ENCODE data around the gene SMAD7.
"Not testable (repeated sequence)": the region's sequence is repeated elsewhere in the genome, so short reads cannot be mapped to it uniquely, and the experiment has no call there.

The SMAD7 gene

DNA sequence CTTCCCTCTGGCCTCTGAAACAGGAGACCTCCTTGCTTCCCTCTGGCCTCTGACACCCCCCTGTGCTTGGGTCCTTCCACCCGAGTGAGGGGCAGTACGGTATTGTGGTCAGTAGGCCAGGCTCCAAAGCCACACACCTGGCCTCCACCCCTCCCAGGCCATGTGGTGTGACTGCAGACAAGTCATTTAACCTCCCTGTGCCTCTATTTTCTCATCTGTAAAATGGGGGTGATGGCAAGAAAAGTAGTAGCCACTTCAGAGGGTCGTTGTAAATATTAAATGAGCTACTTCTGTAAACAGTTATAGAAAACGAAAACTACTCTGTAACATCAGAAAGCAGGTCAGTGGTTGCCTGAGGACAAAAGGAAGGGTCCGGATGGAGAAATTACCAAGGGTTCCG is 74.2 kb downstream of the SMAD7 start:
- DNase-seq (ENCODE audit: low read depth) = no peak

- no peak for DNase-seq (ENCODE audit: low read depth)
These were observed 74.7 kb downstream of the SMAD7 start for GRCh38 chr18:48875942-48876511.

DNA sequence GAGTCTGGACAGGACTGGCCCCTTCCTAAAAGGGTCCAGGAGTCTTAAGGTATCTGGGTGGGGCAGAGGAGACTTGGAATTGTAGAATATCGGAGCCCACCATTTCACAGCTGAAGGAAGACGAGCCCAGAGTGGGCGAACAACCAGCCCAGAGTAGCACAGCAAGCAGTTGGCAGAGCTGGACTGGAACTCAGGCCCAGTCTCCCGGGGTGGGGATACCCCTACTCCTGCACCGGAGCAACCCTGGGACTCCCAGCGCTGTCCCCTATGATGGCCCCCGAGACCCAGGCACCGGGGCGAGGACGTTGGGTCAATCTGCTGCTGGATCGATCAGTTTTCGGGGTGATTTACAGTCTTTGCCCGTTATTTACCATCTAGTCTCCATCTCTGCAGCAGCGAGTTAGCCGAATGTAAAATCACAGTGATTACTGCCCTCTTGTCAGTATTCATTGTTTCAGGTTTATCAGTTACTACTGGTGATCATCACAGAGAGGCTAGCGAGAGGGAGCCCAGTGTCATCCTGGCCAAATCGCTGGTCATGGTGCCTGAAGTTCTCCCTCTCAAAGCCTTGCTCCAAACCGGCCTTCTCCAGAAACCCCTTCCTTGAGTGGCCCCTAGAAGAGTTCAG is 75.3 kb downstream of the SMAD7 start:
- DNase-seq (ENCODE audit: low read depth) = no peak

DNA sequence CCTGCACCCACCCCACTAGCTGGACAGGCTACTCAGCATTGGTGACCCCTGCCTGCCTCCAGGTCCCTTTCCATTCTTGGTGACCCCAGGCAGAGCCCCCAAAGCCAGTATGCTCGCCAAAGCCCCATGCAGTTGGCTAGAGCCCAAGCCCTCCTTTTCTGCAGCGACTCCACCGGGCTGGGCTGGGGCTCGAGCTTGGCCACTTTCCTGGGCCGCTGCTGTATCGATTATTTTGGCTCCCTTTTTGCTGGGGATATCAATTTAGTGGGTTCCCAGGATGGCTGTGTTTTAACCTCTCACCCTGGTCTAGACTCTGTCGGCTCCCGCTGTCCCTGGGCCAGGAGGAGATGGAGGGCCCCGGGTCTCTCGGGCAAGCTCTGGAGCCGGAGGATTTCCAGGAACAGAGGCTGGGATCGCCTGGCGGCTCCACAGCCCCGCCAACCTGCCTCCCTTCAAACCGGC is 76.0 kb downstream of the SMAD7 start:
- no peak for DNase-seq (ENCODE audit: low read depth)

GRCh38 chr18:48874233-48874632 is 76.5 kb downstream of the SMAD7 start:
- DNase-seq (ENCODE audit: low read depth) = no peak

DNA sequence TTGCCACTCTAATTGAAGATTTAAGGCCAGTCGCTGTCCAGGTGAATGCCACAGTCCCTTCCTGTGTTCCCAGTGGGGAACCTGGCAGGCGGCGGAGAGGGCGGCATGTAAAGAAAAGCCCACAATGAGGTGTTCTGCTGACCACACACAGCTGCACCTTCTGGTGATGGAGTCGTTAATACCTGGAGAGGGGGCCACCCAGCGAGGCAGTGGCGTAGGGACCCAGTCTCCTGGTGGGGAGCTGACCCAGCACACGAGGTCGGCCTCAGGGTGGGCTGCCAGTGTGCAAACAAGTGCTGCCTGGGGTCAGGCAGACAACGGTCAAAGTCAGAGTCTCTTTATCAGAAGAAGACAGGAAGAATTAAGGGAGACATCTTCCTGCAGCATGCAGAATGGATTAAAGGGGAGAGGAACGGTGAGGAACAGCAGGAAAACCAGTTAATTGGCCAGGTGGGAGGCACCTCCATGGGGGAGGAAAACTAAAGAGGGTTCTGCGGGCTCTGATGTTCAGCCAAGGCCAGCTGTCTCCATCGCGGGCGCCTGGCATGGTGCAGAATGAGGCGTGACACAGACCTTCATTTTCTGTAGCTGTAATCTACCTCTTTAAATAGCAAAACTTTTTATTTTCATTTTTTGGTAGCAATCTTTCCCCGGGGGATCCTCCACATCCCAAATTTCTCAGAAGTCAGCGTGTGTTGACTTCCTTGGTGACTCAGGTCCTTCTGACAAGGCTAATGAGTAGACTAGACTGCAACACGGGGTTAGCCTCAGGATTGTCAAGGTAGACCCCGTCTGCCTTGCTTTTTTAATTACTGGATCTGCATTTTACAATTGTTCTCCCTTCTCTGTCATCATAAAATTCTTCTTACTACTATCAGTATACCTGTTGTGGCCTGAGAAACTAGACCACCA is 78.3 kb downstream of the SMAD7 start:
- no peak for DNase-seq (ENCODE audit: low read depth)

DNA sequence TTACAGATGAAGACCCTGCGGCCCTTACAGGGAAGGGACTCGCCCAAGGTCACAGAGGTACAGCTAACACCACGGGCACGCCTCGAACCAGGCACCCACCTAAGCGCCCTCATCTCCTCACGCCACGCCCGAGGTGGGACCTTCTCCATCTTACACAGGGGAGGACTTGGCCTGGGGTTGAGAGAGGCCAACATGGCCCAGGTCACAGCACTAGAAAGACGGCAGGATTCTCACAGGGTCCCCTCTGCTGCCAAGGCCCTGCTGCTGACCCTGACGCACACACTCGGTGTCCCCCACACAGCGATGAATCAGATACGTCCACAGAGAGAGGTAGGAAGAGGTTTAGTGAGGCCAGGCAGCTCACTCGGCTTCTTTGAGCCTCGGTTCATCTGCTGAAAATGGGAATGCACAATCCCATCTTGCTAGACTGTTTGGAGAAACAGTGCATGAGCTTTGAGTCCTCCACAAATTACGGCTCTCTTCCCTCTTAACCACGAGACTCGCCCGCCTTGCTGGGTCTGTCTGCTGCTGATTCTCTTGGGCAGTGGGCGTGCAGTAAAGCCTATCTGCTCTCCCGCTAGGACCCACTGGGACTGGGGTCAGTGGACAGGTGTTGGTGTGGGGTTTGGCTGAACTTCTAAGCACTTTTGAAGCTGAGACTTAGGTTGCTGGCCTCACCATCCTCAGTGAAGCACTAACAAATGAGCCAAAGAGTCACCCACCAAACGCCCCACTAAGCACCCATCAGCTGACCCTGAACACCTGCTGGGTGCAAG is 79.2 kb downstream of the SMAD7 start:
- DNase-seq (ENCODE audit: low read depth) = no peak

- DNase-seq (ENCODE audit: low read depth) = not testable (repeated sequence)
These were observed 79.8 kb downstream of the SMAD7 start for GRCh38 chr18:48870926-48871325.
